OCI-LY1 (cell line): Measurements from ENCODE around the gene MYO9A.

Source experiments
- H2AFZ ChIP-seq: fragments of 200-600 bp; sonication (generic), shearing (Covaris generic); 2 replicates; pipeline ENCODE4 v1.6.0; 2014; ENCODE audit warnings: antibody characterized with exemption, mild to moderate bottlenecking, low read length
- H3F3A ChIP-seq: fragments of 200-600 bp; sonication (generic), shearing (Covaris generic); 2 replicates; pipeline ENCODE4 v1.6.0; 2014; ENCODE audit warnings: mild to moderate bottlenecking, antibody characterized with exemption, low read length, moderate library complexity; ENCODE audit not compliant: insufficient read depth
- H3K27ac ChIP-seq: fragments of 200-600 bp; sonication (generic); 2 replicates; pipeline ENCODE4 v1.5.1; 2014; ENCODE audit warnings: low read length, mixed run types, mild to moderate bottlenecking, low read depth; ENCODE audit not compliant: poor library complexity, severe bottlenecking
- H3K27me3 ChIP-seq: fragments of 200-600 bp; sonication (generic); 2 replicates; pipeline ENCODE4 v1.6.0; 2014; ENCODE audit warnings: antibody characterized with exemption, mild to moderate bottlenecking, low read length, moderate library complexity; ENCODE audit not compliant: insufficient read depth
- H3K36me3 ChIP-seq: fragments of 200-600 bp; sonication (generic); 2 replicates; pipeline ENCODE4 v1.6.1; 2014; ENCODE audit warnings: mild to moderate bottlenecking, antibody characterized with exemption, low read length, moderate library complexity, mixed read lengths; ENCODE audit not compliant: insufficient read depth
- H3K4me1 ChIP-seq: fragments of 200-600 bp; sonication (generic); 2 replicates; pipeline ENCODE4 v1.5.1; 2014; ENCODE audit warnings: mild to moderate bottlenecking, low read length, moderate library complexity; ENCODE audit not compliant: insufficient read depth, severe bottlenecking
- H3K4me2 ChIP-seq: fragments of 200-600 bp; sonication (generic), shearing (Covaris generic); 2 replicates; pipeline ENCODE4 v1.6.1; 2014; ENCODE audit warnings: low read length
- H3K4me3 ChIP-seq: fragments of 200-600 bp; sonication (generic); 2 replicates; pipeline ENCODE4 v1.5.1; 2014; ENCODE audit warnings: low read length, low read depth, mild to moderate bottlenecking, mixed read lengths; ENCODE audit not compliant: poor library complexity, severe bottlenecking
- H3K79me2 ChIP-seq: fragments of 200-600 bp; shearing (Covaris generic); 2 replicates; pipeline ENCODE4 v1.6.1; 2016; ENCODE audit warnings: mixed run types, low read length, mixed read lengths; ENCODE audit not compliant: insufficient read depth
- H3K9ac ChIP-seq: fragments of 200-600 bp; sonication (generic), shearing (Covaris generic); 2 replicates; pipeline ENCODE4 v1.6.1; 2014; ENCODE audit warnings: mild to moderate bottlenecking, low read length, mixed read lengths
- H3K9me2 ChIP-seq: fragments of 200-600 bp; sonication (generic), shearing (Covaris generic); 2 replicates; pipeline ENCODE4 v1.6.1; 2014; ENCODE audit warnings: low read depth, mild to moderate bottlenecking, low read length, mixed read lengths
- H3K9me3 ChIP-seq: fragments of 200-600 bp; shearing (Covaris generic); 2 replicates; pipeline ENCODE4 v1.6.1; 2014; ENCODE audit warnings: low read length, mixed read lengths
- H4K20me1 ChIP-seq: fragments of 200-600 bp; sonication (generic), shearing (Covaris generic); 2 replicates; pipeline ENCODE4 v1.6.0; 2016; ENCODE audit warnings: mild to moderate bottlenecking, low read length; ENCODE audit not compliant: insufficient read depth
- CTCF ChIP-seq: fragments of 200-600 bp; sonication (generic), shearing (Covaris generic); IDR thresholded peaks from 2 replicates; pipeline ENCODE4 v1.5.1; 2017; ENCODE audit warnings: mild to moderate bottlenecking, antibody characterized with exemption, low read length, moderate library complexity, mixed read lengths
- EZH2 ChIP-seq: fragments of 200-600 bp; sonication (generic), shearing (Covaris generic); IDR thresholded peaks from 2 replicates; pipeline ENCODE4 v1.8.0; 2017; ENCODE audit warnings: borderline replicate concordance, mixed run types, mild to moderate bottlenecking, antibody characterized with exemption, low read length, moderate library complexity, mixed read lengths

MYO9A gene

GRCh38 chr15:72136170-72137051 lies 18.5 kb upstream of the MYO9A start:
- Histone ChIP-seq H3K9ac (no peak overlapping the region), H3K9me2 (no peaks in the 10 kb centered on the region), H3K4me1 (peaks cover 52% of the 10 kb centered on the region), H3K4me3 (no peak overlapping the region), H4K20me1 (no peaks in the 10 kb centered on the region), H3F3A (no peaks in the 10 kb centered on the region), H3K79me2 (no peaks in the 10 kb centered on the region), H3K4me2 (no peak overlapping the region), H3K9me3 (no peaks in the 10 kb centered on the region), H3K36me3 (no peaks in the 10 kb centered on the region), H3K27ac (no peak overlapping the region), H3K27me3 (no peaks in the 10 kb centered on the region), H2AFZ (no peak overlapping the region)
- TF ChIP-seq EZH2 (no peak), CTCF (no peak)

- Histone ChIP-seq H3K27ac (peak overlapping the region; percentile 37), H3K27me3 (no peaks in the 10 kb centered on the region), H3K36me3 (no peaks in the 10 kb centered on the region), H3K9me2 (no peaks in the 10 kb centered on the region), H3K4me2 (no peak overlapping the region), H2AFZ (no peak overlapping the region), H3F3A (no peaks in the 10 kb centered on the region), H3K9me3 (no peaks in the 10 kb centered on the region), H4K20me1 (no peaks in the 10 kb centered on the region), H3K4me3 (no peak overlapping the region), H3K79me2 (no peaks in the 10 kb centered on the region), H3K9ac (no peak overlapping the region), H3K4me1 (peaks cover 46% of the 10 kb centered on the region)
- TF ChIP-seq CTCF (no peak), EZH2 (no peak)
Observed at GRCh38 chr15:72135719-72136118, 17.8 kb upstream of the MYO9A start.

- Histone ChIP-seq H3K9me2 (no peaks in the 10 kb centered on the region), H2AFZ (no peak overlapping the region), H3K4me1 (peaks cover 41% of the 10 kb centered on the region), H3F3A (no peaks in the 10 kb centered on the region), H3K9ac (no peak overlapping the region), H3K27ac (no peak overlapping the region), H3K4me3 (no peak overlapping the region), H3K4me2 (no peak overlapping the region), H4K20me1 (no peaks in the 10 kb centered on the region), H3K27me3 (no peaks in the 10 kb centered on the region), H3K36me3 (no peaks in the 10 kb centered on the region), H3K79me2 (no peaks in the 10 kb centered on the region), H3K9me3 (no peaks in the 10 kb centered on the region)
- TF ChIP-seq CTCF (no peak), EZH2 (no peak)
Observed at GRCh38 chr15:72133211-72133610, 15.3 kb upstream of the MYO9A start.
